Subcutaneous adipose tissue (tissue), 4 donors: ENCODE results near the gene CMTM5. TPM values are rescaled to one million over a fixed set of nuclear protein-coding genes. Genes with fewer than 3 reads are reported as not detected.

Source experiments
- CTCF ChIP-seq: fragments of 450-650 bp; IDR thresholded peaks from one replicate; pipeline ENCODE4 v1.5.1; 2016; ENCODE audit warnings: low read depth, mild to moderate bottlenecking, control low read depth, antibody characterized with exemption, moderate library complexity
- total RNA-seq, 4 donors: library from RNA; depleted of rRNA; stranded (reverse); fragments of >200 nt; gene quantifications; one replicate each; pipeline ENCODE4 v1.1.0, GENCODE V29; 2016

Gene CMTM5
- total RNA-seq, 4 donors from 2014 or later: not detected

- TF ChIP-seq CTCF: no peak
Observed at GRCh38 chr14:23365036-23365731, 11.7 kb upstream of the CMTM5 start, which contains the start of gene EFS. Gene EFS, minus strand, starts transcription at chr14:23365172. Its CDS starts 147 bp downstream, at chr14:23365025.

GRCh38 chr14:23365732-23366425 lies 11.0 kb upstream of the CMTM5 start:
- TF ChIP-seq CTCF: no peak

GRCh38 chr14:23366426-23366921 lies 10.4 kb upstream of the CMTM5 start:
- no peak for TF ChIP-seq CTCF

GRCh38 chr14:23370221-23370620 lies 6.6 kb upstream of the CMTM5 start:
- TF ChIP-seq CTCF: no peak

GRCh38 chr14:23371865-23372264 lies 5.0 kb upstream of the CMTM5 start:
- no peak for TF ChIP-seq CTCF

- no peak for TF ChIP-seq CTCF
Observed at GRCh38 chr14:23372509-23372908, 4.3 kb upstream of the CMTM5 start, which contains the start of gene IL25. Gene IL25, plus strand, starts transcription at chr14:23372809.

GRCh38 chr14:23373041-23373440 lies 3.8 kb upstream of the CMTM5 start:
- TF ChIP-seq CTCF: no peak
